SH-SY5Y (cell line): Measurements from ENCODE around the gene IGF1.

Source experiments
- GATA2 ChIP-seq: IDR thresholded peaks from 2 replicates; pipeline ENCODE4 v1.6.1; 2011; ENCODE audit warnings: mild to moderate bottlenecking, low read depth, low read length
- GATA3 ChIP-seq: IDR thresholded peaks from 2 replicates; pipeline ENCODE4 v1.6.1; 2011; ENCODE audit warnings: low read depth, mild to moderate bottlenecking, low read length, moderate library complexity

GRCh38 chr12:102433304-102433703 lies 47.1 kb downstream of the IGF1 start:
- TF ChIP-seq GATA3 (no peak), GATA2 (no peak)
